NT2/D1 (cell line): ENCODE results near the gene LRRC8E.

ENCODE experiments used
- SUZ12 ChIP-seq: IDR thresholded peaks from 2 replicates; pipeline ENCODE4 v1.6.1; 2011; ENCODE audit not compliant: insufficient read length, insufficient read depth; ENCODE audit errors: extremely low read depth
- YY1 ChIP-seq: IDR thresholded peaks from 2 replicates; pipeline ENCODE4 v1.6.1; 2011; ENCODE audit not compliant: insufficient read length, insufficient read depth
- ZNF274 ChIP-seq: IDR thresholded peaks from 2 replicates; pipeline ENCODE4 v1.6.1; 2011; ENCODE audit warnings: mild to moderate bottlenecking, low read depth, low read length

DNA sequence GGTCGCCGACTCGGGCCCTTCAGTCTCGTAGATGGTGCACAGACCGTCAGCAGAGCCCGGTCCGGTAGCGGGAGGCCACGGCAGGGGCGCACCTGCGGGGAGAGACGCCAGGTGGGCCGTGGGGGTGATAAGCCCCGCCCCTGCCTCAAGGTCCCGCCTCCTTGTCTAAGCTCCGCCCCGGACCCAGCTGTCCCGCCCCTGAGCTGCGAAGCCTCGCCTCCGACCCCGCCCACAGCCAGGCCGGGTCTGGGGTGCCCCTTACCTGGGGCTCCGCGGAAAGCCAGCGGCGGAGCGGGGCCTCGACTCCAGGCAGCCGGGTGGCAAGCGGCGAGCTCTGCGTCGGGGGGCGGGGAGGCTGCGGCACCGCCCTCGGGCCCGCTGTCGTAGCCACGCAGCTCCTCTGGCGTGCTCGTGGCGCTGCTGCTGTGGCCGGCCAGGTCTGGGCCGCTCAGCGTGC is 18.8 kb upstream of the LRRC8E start:
- TF ChIP-seq ZNF274 (no peak), SUZ12 (no peak), YY1 (no peak)
